Measurements from ENCODE around the gene BYSL.

- TF ChIP-seq POLR2A (IDR thresholded peaks at IDR 0.05), result no peak
- TF ChIP-seq CTCF (IDR thresholded peaks at IDR 0.05), result no peak
- TF ChIP-seq POLR2AphosphoS5 (IDR thresholded peaks at IDR 0.05), result no peak
Measured at GRCh38 chr6:41922154-41922553, 855 bp downstream of the BYSL start.

Measured in breast epithelium (tissue), 3 donors.